Osteocyte (in vitro differentiated cells): ENCODE results near the gene ARHGEF38. TPM values are rescaled to one million over a fixed set of nuclear protein-coding genes. Genes with fewer than 3 reads are reported as not detected.

Experiments
- DNase-seq: peaks from one replicate; pipeline ENCODE4 v3.0.0; 2021; ENCODE audit warnings: mixed read lengths; ENCODE audit not compliant: unreplicated experiment; ENCODE audit errors: extremely low spot score
- H3K27ac Mint-ChIP-seq: one replicate; pipeline ENCODE4 v1.8.0; 2021; ENCODE audit warnings: mild to moderate bottlenecking, mixed read lengths; ENCODE audit not compliant: unreplicated experiment
- H3K27me3 Mint-ChIP-seq: one replicate; pipeline ENCODE4 v1.8.0; 2021; ENCODE audit warnings: mixed read lengths; ENCODE audit not compliant: unreplicated experiment
- H3K36me3 Mint-ChIP-seq: one replicate; pipeline ENCODE4 v1.8.0; 2021; ENCODE audit warnings: mixed read lengths; ENCODE audit not compliant: unreplicated experiment
- H3K4me1 Mint-ChIP-seq: one replicate; pipeline ENCODE4 v1.8.0; 2021; ENCODE audit warnings: mixed read lengths; ENCODE audit not compliant: unreplicated experiment
- H3K4me3 Mint-ChIP-seq: one replicate; pipeline ENCODE4 v1.8.0; 2021; ENCODE audit warnings: mild to moderate bottlenecking, moderate library complexity, mixed read lengths; ENCODE audit not compliant: unreplicated experiment
- H3K9me3 Mint-ChIP-seq: one replicate; pipeline ENCODE4 v1.8.0; 2021; ENCODE audit warnings: mixed read lengths; ENCODE audit not compliant: unreplicated experiment
- total RNA-seq: library from RNA; stranded (reverse); gene quantifications from 2 replicates; pipeline ENCODE4 v1.2.1, GENCODE V29; 2021
- TF ChIP-seq, protein P1 (sequence below): fragments of 200-600 bp; sonication (generic); IDR thresholded peaks from 2 replicates; pipeline ENCODE4 v1.5.0; 2021; ENCODE audit warnings: antibody characterized with exemption, mild to moderate bottlenecking, moderate library complexity

ARHGEF38 gene
- total RNA-seq, 1 donor from 2014 or later: not detected

DNA sequence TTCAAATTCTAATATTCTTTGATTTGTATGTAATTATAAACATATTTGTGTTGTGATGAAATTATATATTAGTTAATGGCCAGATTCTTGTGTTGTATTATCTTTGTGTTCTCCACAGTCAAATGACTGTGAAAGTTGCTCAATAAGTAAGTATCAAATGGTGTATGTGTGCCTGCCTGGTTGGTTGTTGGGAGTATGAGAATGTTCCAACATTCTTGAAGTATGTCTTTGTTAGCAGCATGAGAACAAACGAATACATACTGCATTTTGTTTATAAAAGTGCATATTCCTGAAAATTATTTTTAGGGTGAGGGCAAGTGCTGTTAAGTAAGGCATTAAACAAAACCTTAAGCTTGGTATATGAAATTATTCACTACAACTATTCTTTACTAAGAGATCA is 16.2 kb downstream of the ARHGEF38 start:
- H3K27me3 Mint-ChIP-seq: peaks cover 21% of the 10 kb centered on the region
- no peaks in the 10 kb centered on the region for H3K9me3 Mint-ChIP-seq
- H3K36me3 Mint-ChIP-seq: no peaks in the 10 kb centered on the region
- H3K27ac Mint-ChIP-seq: no peak overlapping the region
- no peak overlapping the region for H3K4me3 Mint-ChIP-seq
- DNase-seq: no peak
- H3K4me1 Mint-ChIP-seq: no peaks in the 10 kb centered on the region
- TF ChIP-seq, protein P1, sequence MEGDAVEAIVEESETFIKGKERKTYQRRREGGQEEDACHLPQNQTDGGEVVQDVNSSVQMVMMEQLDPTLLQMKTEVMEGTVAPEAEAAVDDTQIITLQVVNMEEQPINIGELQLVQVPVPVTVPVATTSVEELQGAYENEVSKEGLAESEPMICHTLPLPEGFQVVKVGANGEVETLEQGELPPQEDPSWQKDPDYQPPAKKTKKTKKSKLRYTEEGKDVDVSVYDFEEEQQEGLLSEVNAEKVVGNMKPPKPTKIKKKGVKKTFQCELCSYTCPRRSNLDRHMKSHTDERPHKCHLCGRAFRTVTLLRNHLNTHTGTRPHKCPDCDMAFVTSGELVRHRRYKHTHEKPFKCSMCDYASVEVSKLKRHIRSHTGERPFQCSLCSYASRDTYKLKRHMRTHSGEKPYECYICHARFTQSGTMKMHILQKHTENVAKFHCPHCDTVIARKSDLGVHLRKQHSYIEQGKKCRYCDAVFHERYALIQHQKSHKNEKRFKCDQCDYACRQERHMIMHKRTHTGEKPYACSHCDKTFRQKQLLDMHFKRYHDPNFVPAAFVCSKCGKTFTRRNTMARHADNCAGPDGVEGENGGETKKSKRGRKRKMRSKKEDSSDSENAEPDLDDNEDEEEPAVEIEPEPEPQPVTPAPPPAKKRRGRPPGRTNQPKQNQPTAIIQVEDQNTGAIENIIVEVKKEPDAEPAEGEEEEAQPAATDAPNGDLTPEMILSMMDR: no peak

DNA sequence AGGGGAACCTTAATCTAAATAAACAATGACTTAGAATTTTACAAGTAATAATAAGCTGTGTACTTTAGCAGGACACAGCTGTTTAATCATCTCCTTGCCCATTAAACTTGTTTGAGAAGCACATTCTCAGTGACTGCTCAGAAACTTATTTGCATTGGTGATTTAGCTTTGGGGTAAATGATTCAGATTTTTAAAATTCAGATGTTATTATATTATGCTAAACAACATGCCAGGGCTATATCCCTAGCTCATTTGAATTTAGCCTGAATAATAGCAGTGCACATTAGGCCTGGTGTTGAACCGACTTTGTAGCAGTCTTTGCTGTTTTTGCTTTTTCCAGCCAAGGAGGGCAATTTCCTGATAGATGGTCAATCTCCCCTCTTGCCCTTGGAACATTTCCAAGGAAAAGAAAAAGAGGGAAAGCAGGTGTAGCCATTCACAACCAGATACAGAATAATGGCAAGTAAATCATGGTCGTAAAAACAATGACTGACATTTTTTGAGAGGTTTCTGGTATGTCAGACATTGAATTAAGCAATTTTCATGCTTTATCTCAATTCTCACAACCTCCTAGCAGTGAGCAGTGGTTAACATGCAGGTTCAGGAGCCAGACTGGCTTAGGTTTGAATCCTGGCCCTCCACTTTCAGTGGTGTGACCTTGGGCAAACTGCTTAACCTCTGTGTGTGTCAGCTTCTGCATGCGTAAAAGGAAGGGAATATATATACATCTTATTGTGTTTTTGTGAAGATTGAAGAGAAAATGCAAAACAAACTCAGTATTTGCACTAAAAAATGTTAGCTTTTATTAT is 16.8 kb downstream of the ARHGEF38 start:
- no peaks in the 10 kb centered on the region for H3K9me3 Mint-ChIP-seq
- H3K36me3 Mint-ChIP-seq: no peaks in the 10 kb centered on the region
- no peak for DNase-seq
- TF ChIP-seq, protein P1: no peak
- no peaks in the 10 kb centered on the region for H3K4me1 Mint-ChIP-seq
- H3K27ac Mint-ChIP-seq: no peak overlapping the region
- peaks cover 19% of the 10 kb centered on the region for H3K27me3 Mint-ChIP-seq
- no peak overlapping the region for H3K4me3 Mint-ChIP-seq

DNA sequence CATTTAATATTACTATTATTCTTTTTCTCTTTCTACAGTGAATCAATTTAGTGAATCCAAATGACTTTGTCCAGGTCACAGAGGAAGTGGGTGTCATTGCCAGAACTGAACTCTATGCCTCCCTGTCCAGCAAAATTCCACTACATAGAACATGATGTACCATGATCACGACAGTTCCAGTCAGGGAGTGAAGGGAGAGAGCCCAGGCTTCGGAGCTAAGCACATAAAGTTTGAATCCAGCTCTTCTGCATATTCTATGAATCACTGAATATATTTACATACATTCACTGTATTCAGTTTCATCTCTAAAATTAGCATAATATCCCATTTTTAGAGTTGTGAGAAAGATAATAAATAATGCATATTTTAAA is 17.4 kb downstream of the ARHGEF38 start:
- Mint-ChIP-seq H3K27me3 (peaks cover 14% of the 10 kb centered on the region), H3K36me3 (no peaks in the 10 kb centered on the region)
- TF ChIP-seq, protein P1: no peak

DNA sequence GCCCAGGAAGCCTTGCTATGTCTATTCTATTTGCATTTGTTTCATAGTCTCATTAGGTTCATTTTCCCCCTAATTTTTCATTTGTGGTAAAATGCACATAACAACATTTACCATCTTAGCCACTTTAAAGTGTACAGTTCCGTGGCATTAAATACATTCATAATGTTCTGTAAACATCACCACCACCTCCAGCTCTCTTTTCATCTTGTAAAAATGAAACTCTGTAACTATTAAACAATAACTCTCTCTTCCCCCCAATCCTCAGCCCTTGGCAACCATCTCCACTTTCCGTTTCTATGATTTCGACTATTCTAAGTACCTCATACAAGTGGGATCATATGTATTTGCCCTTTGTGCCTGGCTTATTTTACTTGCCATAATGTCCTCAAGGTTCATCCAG is 19.9 kb downstream of the ARHGEF38 start:
- no peak overlapping the region for H3K4me3 Mint-ChIP-seq
- H3K9me3 Mint-ChIP-seq: no peaks in the 10 kb centered on the region
- DNase-seq: no peak
- H3K27ac Mint-ChIP-seq: no peak overlapping the region
- peaks cover 15% of the 10 kb centered on the region for H3K27me3 Mint-ChIP-seq
- TF ChIP-seq, protein P1: no peak
- no peaks in the 10 kb centered on the region for H3K4me1 Mint-ChIP-seq
- H3K36me3 Mint-ChIP-seq: no peaks in the 10 kb centered on the region

More for the DNA sequence above, 17.4 kb downstream of the ARHGEF38 start:
- no peak for DNase-seq
- Mint-ChIP-seq H3K4me1 (no peaks in the 10 kb centered on the region), H3K27ac (no peak overlapping the region), H3K9me3 (no peaks in the 10 kb centered on the region), H3K4me3 (no peak overlapping the region)

DNA sequence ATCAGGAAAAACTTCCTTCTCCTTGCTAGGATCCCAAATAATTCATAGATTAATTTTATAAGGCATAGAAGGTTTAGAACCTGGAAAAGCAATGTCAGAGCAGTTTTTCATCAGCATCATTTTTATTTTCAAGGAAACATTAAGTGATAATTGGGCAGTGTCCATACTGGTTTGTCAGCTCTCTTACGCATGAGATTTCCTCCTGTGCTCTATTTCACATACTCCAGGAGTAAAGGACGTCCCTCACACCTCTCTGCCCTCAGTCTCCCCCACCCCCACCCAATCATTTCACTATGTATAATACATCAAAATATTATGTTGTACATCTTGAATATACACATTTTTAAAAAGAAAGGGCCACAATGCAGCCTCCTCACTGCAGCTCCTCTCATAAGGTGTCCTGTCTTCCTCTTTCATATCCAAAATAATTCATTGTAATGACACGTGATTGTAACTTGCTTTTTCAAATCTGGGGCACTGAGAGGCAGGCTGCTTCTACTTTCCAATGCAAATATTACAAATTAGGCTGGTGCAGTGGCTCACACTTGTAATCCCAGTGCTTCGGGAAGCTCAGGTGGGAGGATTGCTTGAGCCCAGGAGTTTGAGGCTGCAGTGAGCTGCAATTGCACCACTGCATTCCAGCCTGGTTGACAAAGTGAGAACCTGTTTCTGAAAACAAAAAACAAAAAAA is 34.4 kb downstream of the ARHGEF38 start:
- TF ChIP-seq, protein P1: no peak
- Mint-ChIP-seq H3K27ac (no peak overlapping the region), H3K4me1 (no peaks in the 10 kb centered on the region), H3K4me3 (no peak overlapping the region), H3K9me3 (no peaks in the 10 kb centered on the region), H3K36me3 (no peaks in the 10 kb centered on the region), H3K27me3 (peaks cover 32% of the 10 kb centered on the region)
- DNase-seq: no peak
